DND-41 (cell line): Measurements from ENCODE around the gene TPI1.
A peak's percentile ranks its signal among the peaks of the same experiment; 100 is the strongest.

ENCODE experiments used
- ATAC-seq: fragments of 200-7000 bp; cut with Tn5 transposase; 3 replicates; pipeline ENCODE4 v1.9.1; 2021; ENCODE audit warnings: low read depth; ENCODE audit not compliant: insufficient read depth
- DNase-seq: peaks from one replicate; pipeline ENCODE4 v3.0.0-alpha.2; 2020
- H2AFZ ChIP-seq: 2 replicates; pipeline ENCODE4 v1.6.0; 2012; ENCODE audit warnings: low read depth, low read length
- H3K27ac ChIP-seq: 2 replicates; pipeline ENCODE4 v1.5.1; 2012; ENCODE audit warnings: low read length, inconsistent platforms
- H3K27me3 ChIP-seq: fragments of 200-600 bp; sonication (generic); 2 replicates; pipeline ENCODE4 v1.6.0; 2012; ENCODE audit warnings: low read length, mild to moderate bottlenecking, inconsistent platforms; ENCODE audit not compliant: insufficient read depth, poor library complexity
- H3K36me3 ChIP-seq: 2 replicates; pipeline ENCODE4 v1.5.1; 2012; ENCODE audit warnings: low read length, inconsistent platforms; ENCODE audit not compliant: insufficient read depth
- H3K4me1 ChIP-seq: 2 replicates; pipeline ENCODE4 v1.5.1; 2012; ENCODE audit warnings: mild to moderate bottlenecking, low read length; ENCODE audit not compliant: insufficient read depth
- H3K4me2 ChIP-seq: 2 replicates; pipeline ENCODE4 v1.6.0; 2012; ENCODE audit warnings: mild to moderate bottlenecking, moderate library complexity, low read length, inconsistent platforms; ENCODE audit not compliant: insufficient read depth
- H3K4me3 ChIP-seq, 2 experiments: fragments of 200-600 bp in 1 of 2; shearing (Covaris generic) in 1 of 2; 2 replicates each; pipeline ENCODE4 v1.5.1; 2012 to 2016; ENCODE audit warnings: inconsistent platforms in 2 of 2, low read length in 2 of 2, mild to moderate bottlenecking in 2 of 2, low read depth in 1 of 2, moderate library complexity in 1 of 2
- H3K79me2 ChIP-seq: 2 replicates; pipeline ENCODE4 v1.6.0; 2012; ENCODE audit warnings: low read length, inconsistent platforms; ENCODE audit not compliant: insufficient read depth
- H3K9ac ChIP-seq: 2 replicates; pipeline ENCODE4 v1.6.0; 2012; ENCODE audit warnings: low read depth, mild to moderate bottlenecking, inconsistent platforms, low read length, moderate library complexity
- H3K9me3 ChIP-seq: 2 replicates; pipeline ENCODE4 v1.5.1; 2012; ENCODE audit warnings: low read length, moderate library complexity, mild to moderate bottlenecking, inconsistent platforms; ENCODE audit not compliant: insufficient read depth, severe bottlenecking
- H4K20me1 ChIP-seq: 2 replicates; pipeline ENCODE4 v1.6.0; 2012; ENCODE audit warnings: low read length; ENCODE audit not compliant: insufficient read depth
- CTCF ChIP-seq: IDR thresholded peaks from 2 replicates; pipeline ENCODE4 v1.5.1; 2012; ENCODE audit warnings: borderline replicate concordance, low read length, moderate library complexity, mild to moderate bottlenecking; ENCODE audit not compliant: poor library complexity, severe bottlenecking; ENCODE audit errors: extremely low read depth
- EZH2 ChIP-seq: IDR thresholded peaks from 3 replicates; pipeline ENCODE4 v1.6.1; 2012; ENCODE audit warnings: borderline replicate concordance, low read depth, mild to moderate bottlenecking, moderate library complexity, low read length, inconsistent platforms; ENCODE audit not compliant: severe bottlenecking

Gene TPI1

GRCh38 chr12:6843118-6843902 is 24.0 kb upstream of the TPI1 start:
- peaks cover 20% of the 10 kb centered on the region for H3K36me3 ChIP-seq
- peaks cover 4% of the 10 kb centered on the region for H3K27me3 ChIP-seq
- TF ChIP-seq CTCF = no peak
- no peak for TF ChIP-seq EZH2
- no peaks in the 10 kb centered on the region for H4K20me1 ChIP-seq
- H3K4me1 ChIP-seq = no peaks in the 10 kb centered on the region
- no peak overlapping the region for H3K4me2 ChIP-seq
- ATAC-seq = peak; percentile 36
- no peak overlapping the region for H2AFZ ChIP-seq
- H3K27ac ChIP-seq = no peak overlapping the region
- no peaks in the 10 kb centered on the region for H3K9me3 ChIP-seq
- H3K4me3 ChIP-seq = no peak overlapping the region
- DNase-seq = no peak
- no peak overlapping the region for H3K9ac ChIP-seq
- no peaks in the 10 kb centered on the region for H3K79me2 ChIP-seq

GRCh38 chr12:6845395-6845794 is 21.9 kb upstream of the TPI1 start:
- Histone ChIP-seq H3K9me3 (no peaks in the 10 kb centered on the region), H3K79me2 (peaks cover 17% of the 10 kb centered on the region), H3K9ac (no peak overlapping the region), H3K4me1 (peaks cover 14% of the 10 kb centered on the region), H3K4me2 (no peak overlapping the region), H3K4me3 (no peak overlapping the region), H4K20me1 (peaks cover 3% of the 10 kb centered on the region; the same call in 1 of the 2 replicates), H2AFZ (no peak overlapping the region), H3K27me3 (no peaks in the 10 kb centered on the region), H3K36me3 (peaks cover 41% of the 10 kb centered on the region), H3K27ac (no peak overlapping the region)
- DNase-seq = no peak
- TF ChIP-seq EZH2 (no peak), CTCF (no peak)
- no peak for ATAC-seq

- H3K36me3 ChIP-seq = peaks cover 45% of the 10 kb centered on the region
- H3K27ac ChIP-seq = no peak overlapping the region
These were observed 20.9 kb upstream of the TPI1 start for GRCh38 chr12:6846316-6846869.

More at GRCh38 chr12:6846316-6846869, 20.9 kb upstream of the TPI1 start:
- peaks cover 24% of the 10 kb centered on the region for H3K79me2 ChIP-seq
- ATAC-seq (no peak), DNase-seq (no peak)
- no peaks in the 10 kb centered on the region for H3K9me3 ChIP-seq
- TF ChIP-seq EZH2 (no peak), CTCF (no peak)
- H3K4me3 ChIP-seq = no peak overlapping the region
- H3K4me1 ChIP-seq = peaks cover 19% of the 10 kb centered on the region
- H2AFZ ChIP-seq = no peak overlapping the region
- H4K20me1 ChIP-seq = peaks cover 7% of the 10 kb centered on the region; the same call in 1 of the 2 replicates
- no peaks in the 10 kb centered on the region for H3K27me3 ChIP-seq
- no peak overlapping the region for H3K9ac ChIP-seq
- H3K4me2 ChIP-seq = no peak overlapping the region
